Adrenal gland (tissue), 12 donors: ENCODE results near the gene CDK6. TPM values are rescaled to one million over a fixed set of nuclear protein-coding genes. Genes with fewer than 3 reads are reported as not detected.

Experiments
- DNase-seq, 7 donors: peaks; one replicate each; pipeline ENCODE4 v3.0.0-alpha.2; 2019 to 2020
- H3K27ac ChIP-seq, 5 donors: fragments of 200-600 bp; sonication (generic) in 4 of 5; 1 replicate in 3 of 5; 2 replicates in 2 of 5; pipeline versions ENCODE4 v1.5.1 to v1.8.0; 2016 to 2020; ENCODE audit warnings: mild to moderate bottlenecking in 1 of 5
- H3K27me3 ChIP-seq: fragments of 200-600 bp; 2 replicates; pipeline ENCODE4 v1.8.0; 2021
- H3K36me3 ChIP-seq, 2 donors: fragments of 200-600 bp; replicated peaks in 1 of 2; 1 replicate in 1 of 2; 2 replicates in 1 of 2; pipeline versions ENCODE4 v1.5.1 to v1.8.0; 2018 to 2022
- H3K4me1 ChIP-seq, 2 donors: fragments of 200-600 bp; replicated peaks in 1 of 2; 1 replicate in 1 of 2; 2 replicates in 1 of 2; pipeline versions ENCODE4 v1.5.1 to v1.8.0; 2018 to 2021
- H3K4me3 ChIP-seq, 4 donors: fragments of 200-600 bp; sonication (generic) in 3 of 4; one replicate each; pipeline ENCODE4 v1.5.1; 2016 to 2018
- H3K9me3 ChIP-seq, 3 donors: fragments of 200-600 bp; sonication (generic) in 1 of 3; replicated peaks in 1 of 3; 1 replicate in 2 of 3; 2 replicates in 1 of 3; pipeline versions ENCODE4 v1.5.1 to v1.8.0; 2016 to 2021
- CTCF ChIP-seq, 6 experiments: fragments of 450-650 bp in 4 of 6; fragments of 200-600 bp in 2 of 6; sonication (generic) in 1 of 6; IDR thresholded peaks; 1 replicate in 5 of 6; 2 replicates in 1 of 6; pipeline versions ENCODE4 v1.5.1 to v1.8.0; 2016 to 2021; ENCODE audit warnings: antibody characterized with exemption in 6 of 6, mild to moderate bottlenecking in 2 of 6, moderate library complexity in 1 of 6
- POLR2A ChIP-seq, 2 donors: fragments of 450-650 bp; IDR thresholded peaks; one replicate each; pipeline ENCODE4 v1.6.1; 2017; ENCODE audit warnings: antibody characterized with exemption in 2 of 2, mild to moderate bottlenecking in 2 of 2, moderate library complexity in 1 of 2
- WGBS, 4 donors: extraction: QIAGEN DNeasy Blood & Tissue Kit in 2 of 4; methylation state at CpG; one replicate each; pipeline versions ENCODE4 v1.1.5 to v1.1.7; 2013 to 2017; 5-methylcytosine and 5-hydroxymethylcytosine counted together
- intact Hi-C, 2 donors: fragments of 100-400 bp; cut with DNase I; formaldehyde crosslinking; loops; one replicate each; pipeline versions ENCODE4 v1.14.1 to v1.15.0; 2022 to 2023
- polyA plus RNA-seq, 3 donors: library from polyadenylated mRNA; stranded (reverse); fragments of 200-250 nt in 2 of 3; fragments of 350-450 nt in 1 of 3; fragmentation: Illumina TruSeq in 1 of 3; extraction: RNeasy Lipid Tissue Mini Kit (QIAGEN cat#74804) in 1 of 3; gene quantifications; one replicate each; pipeline ENCODE4 v1.2.3, GENCODE V29; 2013 to 2014
- total RNA-seq, 9 donors: library from RNA; depleted of rRNA in 4 of 9; stranded (reverse); fragments of >200 nt in 4 of 9; fragments of 120-200 nt in 1 of 9; fragmentation: NEBNext Ultra II Directional in 1 of 9; extraction: Animal tissue kit (Norgen Biotek cat#: 25700) in 1 of 9; gene quantifications; one replicate each; pipeline versions ENCODE4 v1.1.0 to v1.2.4, GENCODE V29; 2013 to 2023
- donor health status: healthy with polysubstance abuse.
- donor health status: Bipolar disorder and iron deficiency.
- donor health status: DM: yes; HTN: yes; CAD: no.
- donor health status: DM: no; HTN: no; CAD: no.
- donor health status: DM: no; HTN: no; CAD: no.
- donor health status: DM: yes; HTN: yes; CAD: no.

The CDK6 gene
- total and polyA plus RNA-seq, 12 donors = 2.5 to 151 (median 33.4) TPM

- DNase-seq = no peak
- intact Hi-C loops = no loop called here
- peaks cover 8 to 25% of the 10 kb centered on the region in 2 donors for H3K4me1 ChIP-seq
- no peaks in the 10 kb centered on the region for H3K27me3 ChIP-seq
- no peak overlapping the region for H3K27ac ChIP-seq
- TF ChIP-seq CTCF (IDR thresholded peaks at IDR 0.05) = no peak
- no peak for TF ChIP-seq POLR2A (IDR thresholded peaks at IDR 0.05)
- no peaks in the 10 kb centered on the region for H3K36me3 ChIP-seq
- no peaks in the 10 kb centered on the region for H3K9me3 ChIP-seq
- H3K4me3 ChIP-seq = no peak overlapping the region
- 93 to 97% (median 95%) methylated on average over 4 of the region's 4 CpGs for WGBS, 4 donors
Measured at GRCh38 chr7:92648067-92648466, 188.3 kb downstream of the CDK6 start.

- TF ChIP-seq POLR2A (IDR thresholded peaks at IDR 0.05) (no peak), CTCF (IDR thresholded peaks at IDR 0.05) (no peak)
- Histone ChIP-seq H3K27me3 (no peaks in the 10 kb centered on the region), H3K4me1 (peaks cover 8 to 25% of the 10 kb centered on the region in 2 donors), H3K4me3 (no peak overlapping the region), H3K36me3 (no peaks in the 10 kb centered on the region), H3K27ac (no peak overlapping the region), H3K9me3 (no peaks in the 10 kb centered on the region)
- no peak for DNase-seq
- intact Hi-C loops = no loop called here
- WGBS, 4 donors = 79 to 94% (median 90%) methylated on average over 2 of the region's 2 CpGs
Measured at GRCh38 chr7:92647652-92648051, 188.7 kb downstream of the CDK6 start.

DNA sequence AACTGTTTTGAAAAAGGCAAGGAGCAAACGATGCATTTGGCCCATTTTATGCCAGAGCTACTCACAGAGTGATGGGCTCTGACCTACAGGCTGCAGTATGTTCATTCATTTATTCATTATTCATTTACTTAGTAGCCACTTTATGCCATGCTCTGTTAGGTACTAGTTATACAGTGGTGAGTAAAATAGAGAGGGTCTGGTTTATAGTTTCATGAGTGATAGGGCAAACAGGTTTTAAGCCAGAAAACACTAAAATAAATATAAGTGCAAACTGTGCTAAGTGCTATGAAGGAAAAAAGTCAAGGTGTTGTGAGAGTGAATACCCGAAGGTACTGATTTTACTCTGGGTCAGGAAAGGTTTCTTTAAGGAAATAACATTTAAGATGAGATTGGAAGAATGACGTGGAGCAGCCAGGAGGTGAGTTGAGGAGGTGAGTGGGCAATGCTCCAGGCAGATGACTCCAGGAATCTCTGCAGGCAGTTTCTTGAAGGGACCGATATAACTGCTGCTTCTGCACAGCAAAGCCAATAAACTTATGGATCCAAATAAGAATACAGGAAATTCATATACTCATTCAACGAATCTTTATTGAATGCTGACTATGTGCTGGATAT lies 189.3 kb downstream of the CDK6 start:
- Histone ChIP-seq H3K9me3 (no peaks in the 10 kb centered on the region), H3K27ac (no peak overlapping the region), H3K36me3 (no peaks in the 10 kb centered on the region), H3K4me1 (peaks cover 8 to 25% of the 10 kb centered on the region in 2 donors), H3K4me3 (no peak overlapping the region), H3K27me3 (no peaks in the 10 kb centered on the region)
- no peak for DNase-seq
- no peak for TF ChIP-seq POLR2A (IDR thresholded peaks at IDR 0.05)
- TF ChIP-seq CTCF (IDR thresholded peaks at IDR 0.05) = no peak
- intact Hi-C loops = no loop called here
- 75 to 85% (median 82%) methylated on average over 5 of the region's 5 CpGs for WGBS, 4 donors

GRCh38 chr7:92645114-92646061 lies 191.0 kb downstream of the CDK6 start:
- H3K27me3 ChIP-seq = no peaks in the 10 kb centered on the region
- intact Hi-C loops = no loop called here
- H3K4me1 ChIP-seq = peaks cover 8 to 35% of the 10 kb centered on the region in 2 donors
- peak overlapping the region in 1 of 4 donors; percentile 17 for H3K4me3 ChIP-seq
- TF ChIP-seq CTCF (IDR thresholded peaks at IDR 0.05) = no peak
- TF ChIP-seq POLR2A (IDR thresholded peaks at IDR 0.05) = no peak
- 23 to 27% (median 25%) methylated on average over 11 of the region's 11 CpGs for WGBS, 4 donors
- peak; percentile 35 to 75 (median 56) for DNase-seq
- peak overlapping the region; percentile 8 to 70 (median 52) for H3K27ac ChIP-seq
- no peaks in the 10 kb centered on the region for H3K36me3 ChIP-seq
- H3K9me3 ChIP-seq = no peaks in the 10 kb centered on the region
